ENCODE results near the gene IL3RA. TPM values are rescaled to one million over a fixed set of nuclear protein-coding genes. Genes with fewer than 3 reads are reported as not detected.

Gene IL3RA
- total and polyA plus RNA-seq, 4 donors, result 0.33 to 1.7 (median 1.0) TPM

DNA sequence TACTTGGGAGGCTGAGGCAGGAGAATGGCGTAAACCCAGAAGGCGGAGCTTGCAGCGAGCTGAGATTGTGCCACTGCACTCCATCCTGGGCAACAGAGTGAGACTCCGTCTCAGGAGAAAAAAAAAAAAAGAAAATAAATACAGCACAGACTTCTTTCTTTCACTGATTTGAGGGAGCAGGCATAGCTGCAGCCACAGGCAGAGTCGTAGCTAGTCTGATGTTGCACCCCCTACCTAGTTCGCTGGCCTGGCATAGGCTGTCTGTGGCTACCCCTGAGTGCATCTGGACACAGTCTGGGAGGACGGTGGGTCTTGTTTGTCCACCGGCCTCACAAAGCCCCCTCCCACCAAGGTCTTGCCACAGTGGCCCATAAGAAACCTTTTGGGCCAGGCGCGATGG lies 21.4 kb downstream of the IL3RA start:
- no peak overlapping the region for H3K27ac ChIP-seq (ENCODE audit: low read depth in 1 of 2, low read length in 2 of 2)
- WGBS, result 98% methylated on average over 10 of the region's 10 CpGs
- no peaks in the 10 kb centered on the region for H3K27me3 ChIP-seq (ENCODE audit: control insufficient read depth in 4 of 4, insufficient read depth in 4 of 4, low read length in 3 of 4)
- H3K4me1 ChIP-seq (ENCODE audit: control insufficient read depth in 4 of 4, insufficient read depth in 4 of 4, low read length in 3 of 4), result no peaks in the 10 kb centered on the region
- no peak overlapping the region for H3K9ac ChIP-seq (ENCODE audit: low read depth in 1 of 2, low read length in 2 of 2)
- H3K4me3 ChIP-seq (ENCODE audit: low read depth in 1 of 3, low read length in 3 of 3), result no peak overlapping the region
- DNase-seq (ENCODE audit: low spot score), result no peak
- peaks cover 0 to 13% (median 7%) of the 10 kb centered on the region in 4 donors for H3K36me3 ChIP-seq (ENCODE audit: control insufficient read depth in 4 of 4, insufficient read depth in 3 of 4, low read depth in 1 of 4, low read length in 3 of 4)
- TF ChIP-seq FOXA1 (IDR thresholded peaks at IDR 0.05), result no peak
- TF ChIP-seq JUND (IDR thresholded peaks at IDR 0.05), result no peak
- no peak for TF ChIP-seq TAF1 (conservative IDR thresholded peaks at IDR 0.05)
- peaks cover 0 to 3% (median 2%) of the 10 kb centered on the region in 4 donors for H3K9me3 ChIP-seq (ENCODE audit: control insufficient read depth in 4 of 4, low read length in 3 of 4)

DNA sequence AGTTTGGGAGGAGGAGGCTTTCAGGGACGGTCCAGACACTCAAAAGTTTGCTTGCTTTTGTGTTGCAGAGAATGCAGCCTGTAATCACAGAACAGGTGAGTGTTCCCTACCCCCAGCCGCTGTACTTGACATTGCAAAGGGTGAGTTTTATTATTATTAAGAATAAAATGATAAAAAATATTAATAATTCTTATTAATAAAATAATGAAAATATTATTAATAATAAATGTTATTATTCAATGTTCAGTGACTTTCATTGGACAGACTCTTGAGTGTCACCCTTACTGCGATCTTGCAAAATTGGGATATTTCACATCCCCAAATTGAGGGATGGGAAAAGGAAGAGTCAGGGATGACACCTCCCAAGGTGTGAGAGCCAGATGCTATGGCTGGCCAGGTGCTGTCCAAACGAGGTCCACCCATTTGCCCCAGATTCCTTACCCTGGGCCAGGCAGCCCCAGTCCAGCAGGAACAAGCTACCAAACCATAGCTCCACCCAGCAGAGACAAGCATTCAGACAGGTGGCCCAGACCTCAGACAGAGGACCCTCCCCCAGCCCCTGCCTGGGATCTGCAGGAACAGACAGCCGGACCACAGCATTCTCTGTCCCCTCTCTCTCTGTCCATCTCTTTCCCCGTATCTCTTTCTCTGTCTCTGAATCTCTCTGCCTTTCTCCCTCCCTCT lies 22.4 kb downstream of the IL3RA start:
- DNase-seq (ENCODE audit: low spot score), result no peak
- Histone ChIP-seq H3K9ac (ENCODE audit: low read depth in 1 of 2, low read length in 2 of 2) (no peak overlapping the region), H3K36me3 (ENCODE audit: control insufficient read depth in 4 of 4, insufficient read depth in 3 of 4, low read depth in 1 of 4, low read length in 3 of 4) (peaks cover 0 to 13% (median 7%) of the 10 kb centered on the region in 4 donors), H3K4me3 (ENCODE audit: low read depth in 1 of 3, low read length in 3 of 3) (no peak overlapping the region), H3K27me3 (ENCODE audit: control insufficient read depth in 4 of 4, insufficient read depth in 4 of 4, low read length in 3 of 4) (no peaks in the 10 kb centered on the region), H3K9me3 (ENCODE audit: control insufficient read depth in 4 of 4, low read length in 3 of 4) (peaks cover 0 to 3% (median 2%) of the 10 kb centered on the region in 4 donors), H3K27ac (ENCODE audit: low read depth in 1 of 2, low read length in 2 of 2) (no peak overlapping the region), H3K4me1 (ENCODE audit: control insufficient read depth in 4 of 4, insufficient read depth in 4 of 4, low read length in 3 of 4) (no peaks in the 10 kb centered on the region)
- WGBS, result 91% methylated on average over 6 of the region's 6 CpGs
- TF ChIP-seq FOXA2 (IDR thresholded peaks at IDR 0.05), result no peak
- no peak for TF ChIP-seq YY1 (IDR thresholded peaks at IDR 0.05)
- TF ChIP-seq FOXA1 (IDR thresholded peaks at IDR 0.05), result no peak
- TF ChIP-seq, protein P1, sequence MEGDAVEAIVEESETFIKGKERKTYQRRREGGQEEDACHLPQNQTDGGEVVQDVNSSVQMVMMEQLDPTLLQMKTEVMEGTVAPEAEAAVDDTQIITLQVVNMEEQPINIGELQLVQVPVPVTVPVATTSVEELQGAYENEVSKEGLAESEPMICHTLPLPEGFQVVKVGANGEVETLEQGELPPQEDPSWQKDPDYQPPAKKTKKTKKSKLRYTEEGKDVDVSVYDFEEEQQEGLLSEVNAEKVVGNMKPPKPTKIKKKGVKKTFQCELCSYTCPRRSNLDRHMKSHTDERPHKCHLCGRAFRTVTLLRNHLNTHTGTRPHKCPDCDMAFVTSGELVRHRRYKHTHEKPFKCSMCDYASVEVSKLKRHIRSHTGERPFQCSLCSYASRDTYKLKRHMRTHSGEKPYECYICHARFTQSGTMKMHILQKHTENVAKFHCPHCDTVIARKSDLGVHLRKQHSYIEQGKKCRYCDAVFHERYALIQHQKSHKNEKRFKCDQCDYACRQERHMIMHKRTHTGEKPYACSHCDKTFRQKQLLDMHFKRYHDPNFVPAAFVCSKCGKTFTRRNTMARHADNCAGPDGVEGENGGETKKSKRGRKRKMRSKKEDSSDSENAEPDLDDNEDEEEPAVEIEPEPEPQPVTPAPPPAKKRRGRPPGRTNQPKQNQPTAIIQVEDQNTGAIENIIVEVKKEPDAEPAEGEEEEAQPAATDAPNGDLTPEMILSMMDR (IDR thresholded peaks at IDR 0.05; ENCODE audit: low read depth, low read length, missing input control), result no peak
- TF ChIP-seq EGR1 (IDR thresholded peaks at IDR 0.05; ENCODE audit: low read depth in 2 of 2), result no peak
- TF ChIP-seq HNF4A (conservative IDR thresholded peaks at IDR 0.05), result no peak
- no peak for TF ChIP-seq HNF4G (IDR thresholded peaks at IDR 0.05)
- TF ChIP-seq, protein P2, sequence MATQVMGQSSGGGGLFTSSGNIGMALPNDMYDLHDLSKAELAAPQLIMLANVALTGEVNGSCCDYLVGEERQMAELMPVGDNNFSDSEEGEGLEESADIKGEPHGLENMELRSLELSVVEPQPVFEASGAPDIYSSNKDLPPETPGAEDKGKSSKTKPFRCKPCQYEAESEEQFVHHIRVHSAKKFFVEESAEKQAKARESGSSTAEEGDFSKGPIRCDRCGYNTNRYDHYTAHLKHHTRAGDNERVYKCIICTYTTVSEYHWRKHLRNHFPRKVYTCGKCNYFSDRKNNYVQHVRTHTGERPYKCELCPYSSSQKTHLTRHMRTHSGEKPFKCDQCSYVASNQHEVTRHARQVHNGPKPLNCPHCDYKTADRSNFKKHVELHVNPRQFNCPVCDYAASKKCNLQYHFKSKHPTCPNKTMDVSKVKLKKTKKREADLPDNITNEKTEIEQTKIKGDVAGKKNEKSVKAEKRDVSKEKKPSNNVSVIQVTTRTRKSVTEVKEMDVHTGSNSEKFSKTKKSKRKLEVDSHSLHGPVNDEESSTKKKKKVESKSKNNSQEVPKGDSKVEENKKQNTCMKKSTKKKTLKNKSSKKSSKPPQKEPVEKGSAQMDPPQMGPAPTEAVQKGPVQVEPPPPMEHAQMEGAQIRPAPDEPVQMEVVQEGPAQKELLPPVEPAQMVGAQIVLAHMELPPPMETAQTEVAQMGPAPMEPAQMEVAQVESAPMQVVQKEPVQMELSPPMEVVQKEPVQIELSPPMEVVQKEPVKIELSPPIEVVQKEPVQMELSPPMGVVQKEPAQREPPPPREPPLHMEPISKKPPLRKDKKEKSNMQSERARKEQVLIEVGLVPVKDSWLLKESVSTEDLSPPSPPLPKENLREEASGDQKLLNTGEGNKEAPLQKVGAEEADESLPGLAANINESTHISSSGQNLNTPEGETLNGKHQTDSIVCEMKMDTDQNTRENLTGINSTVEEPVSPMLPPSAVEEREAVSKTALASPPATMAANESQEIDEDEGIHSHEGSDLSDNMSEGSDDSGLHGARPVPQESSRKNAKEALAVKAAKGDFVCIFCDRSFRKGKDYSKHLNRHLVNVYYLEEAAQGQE (IDR thresholded peaks at IDR 0.05), result no peak
- no peak for TF ChIP-seq TAF1 (conservative IDR thresholded peaks at IDR 0.05)
- no peak for TF ChIP-seq RAD21 (IDR thresholded peaks at IDR 0.05)
- no peak for TF ChIP-seq SP1 (IDR thresholded peaks at IDR 0.05)
- TF ChIP-seq GABPA (IDR thresholded peaks at IDR 0.05 in 1 of 2, conservative IDR thresholded peaks at IDR 0.05 in 1 of 2), result no peak
- no peak for TF ChIP-seq NR2F2 (IDR thresholded peaks at IDR 0.05)
- TF ChIP-seq, protein P3, sequence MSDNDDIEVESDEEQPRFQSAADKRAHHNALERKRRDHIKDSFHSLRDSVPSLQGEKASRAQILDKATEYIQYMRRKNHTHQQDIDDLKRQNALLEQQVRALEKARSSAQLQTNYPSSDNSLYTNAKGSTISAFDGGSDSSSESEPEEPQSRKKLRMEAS (IDR thresholded peaks at IDR 0.05), result no peak
- no peak for TF ChIP-seq JUND (IDR thresholded peaks at IDR 0.05)
